K562 (cell line): ENCODE data around the gene TMEM239.

Source experiments
- ATF3 ChIP-seq, 2 experiments: fragments of 450-650 bp in 1 of 2; sonication (generic) in 1 of 2; formaldehyde crosslinking in 1 of 2; IDR thresholded peaks in 1 of 2; conservative IDR thresholded peaks in 1 of 2; 2 replicates each; pipeline versions ENCODE4 v1.6.1 to v1.8.1; 2016 to 2023; ENCODE audit warnings: mild to moderate bottlenecking in 2 of 2, moderate library complexity in 2 of 2, inconsistent platforms in 1 of 2, missing genetic modification reagents in 1 of 2
- CBFB ChIP-seq: sonication (generic); formaldehyde crosslinking; IDR thresholded peaks from 2 replicates; pipeline ENCODE4 v1.4.0; 2020; ENCODE audit warnings: mild to moderate bottlenecking, missing genetic modification reagents
- CBX1 ChIP-seq: sonication (generic); IDR thresholded peaks from 2 replicates; pipeline ENCODE4 v1.6.1; 2016; ENCODE audit warnings: antibody characterized with exemption, low read depth, mild to moderate bottlenecking
- CTCF ChIP-seq, 3 experiments: IDR thresholded peaks in 2 of 3; conservative IDR thresholded peaks in 1 of 3; 2 replicates each; pipeline ENCODE4 v1.5.1; 2011 to 2012; ENCODE audit warnings: low read length in 3 of 3, mild to moderate bottlenecking in 3 of 3, control low read depth in 2 of 3, improper control_type of control experiment in 1 of 3, inconsistent platforms in 1 of 3, low read depth in 1 of 3, mixed read lengths in 1 of 3, moderate library complexity in 1 of 3; ENCODE audit not compliant: insufficient read depth in 2 of 3
- DMBX1 ChIP-seq: fragments of 250-450 bp; sonication (Bioruptor Pico); IDR thresholded peaks from 2 replicates; pipeline ENCODE4 v1.8.0; 2022; ENCODE audit warnings: inconsistent platforms, mild to moderate bottlenecking, moderate library complexity, borderline replicate concordance
- ELF4 ChIP-seq: fragments of 450-650 bp; formaldehyde crosslinking; IDR thresholded peaks from 2 replicates; pipeline ENCODE4 v1.4.0; 2022; ENCODE audit warnings: missing genetic modification characterization
- HNRNPLL ChIP-seq: fragments of 200-400 bp; formaldehyde crosslinking; IDR thresholded peaks from 2 replicates; pipeline ENCODE4 v1.6.1; 2017; ENCODE audit warnings: low read length, low read depth, mild to moderate bottlenecking; ENCODE audit not compliant: poor library complexity, severe bottlenecking
- NFE2 ChIP-seq: IDR thresholded peaks from 2 replicates; pipeline ENCODE4 v1.6.1; 2014; ENCODE audit warnings: antibody characterized with exemption, low read depth
- NFRKB ChIP-seq: fragments of 450-650 bp; IDR thresholded peaks from 2 replicates; pipeline ENCODE4 v1.6.1; 2016; ENCODE audit warnings: low read depth
- TRIM28 ChIP-seq: fragments of 450-650 bp; IDR thresholded peaks from 2 replicates; pipeline ENCODE4 v1.6.1; 2017
- YY1 ChIP-seq, 3 experiments: IDR thresholded peaks; 2 replicates each; pipeline ENCODE4 v1.6.1; 2011; ENCODE audit warnings: low read length in 2 of 3, mild to moderate bottlenecking in 2 of 3, moderate library complexity in 2 of 3, borderline replicate concordance in 1 of 3, control low read depth in 1 of 3, low read depth in 1 of 3; ENCODE audit not compliant: insufficient read depth in 3 of 3, insufficient replicate concordance in 2 of 3, control insufficient read depth in 1 of 3, insufficient read length in 1 of 3; ENCODE audit errors: extremely low read depth in 1 of 3
- TF ChIP-seq, protein P1 (sequence below): sonication (generic); formaldehyde crosslinking; IDR thresholded peaks from 2 replicates; pipeline ENCODE4 v1.8.1; 2022; ENCODE audit warnings: missing genetic modification reagents
- TF ChIP-seq, protein P2 (sequence below): fragments of 250-450 bp; sonication (Bioruptor Pico); IDR thresholded peaks from 2 replicates; pipeline ENCODE4 v1.5.0; 2021

- no peak for TF ChIP-seq CTCF (IDR thresholded peaks at IDR 0.05 in 2 of 3, conservative IDR thresholded peaks at IDR 0.05 in 1 of 3; ENCODE audit: insufficient read depth in 2 of 3, low read depth in 1 of 3, low read length in 3 of 3)
- no peak for TF ChIP-seq CBFB (CRISPR knock-in tag)
- TF ChIP-seq HNRNPLL: no peak
- no peak for TF ChIP-seq ATF3 (IDR thresholded peaks at IDR 0.05)
- no peak for TF ChIP-seq ATF3 (CRISPR knock-in tag; conservative IDR thresholded peaks at IDR 0.05)
- TF ChIP-seq YY1 (IDR thresholded peaks at IDR 0.05; ENCODE audit: borderline replicate concordance in 1 of 3, control insufficient read depth in 1 of 3, extremely low read depth in 1 of 3, insufficient read depth in 3 of 3, insufficient read length in 1 of 3, insufficient replicate concordance in 2 of 3, low read depth in 1 of 3, low read length in 2 of 3): no peak
- no peak for TF ChIP-seq DMBX1 (CRISPR knock-in tag)
- TF ChIP-seq, protein P1, sequence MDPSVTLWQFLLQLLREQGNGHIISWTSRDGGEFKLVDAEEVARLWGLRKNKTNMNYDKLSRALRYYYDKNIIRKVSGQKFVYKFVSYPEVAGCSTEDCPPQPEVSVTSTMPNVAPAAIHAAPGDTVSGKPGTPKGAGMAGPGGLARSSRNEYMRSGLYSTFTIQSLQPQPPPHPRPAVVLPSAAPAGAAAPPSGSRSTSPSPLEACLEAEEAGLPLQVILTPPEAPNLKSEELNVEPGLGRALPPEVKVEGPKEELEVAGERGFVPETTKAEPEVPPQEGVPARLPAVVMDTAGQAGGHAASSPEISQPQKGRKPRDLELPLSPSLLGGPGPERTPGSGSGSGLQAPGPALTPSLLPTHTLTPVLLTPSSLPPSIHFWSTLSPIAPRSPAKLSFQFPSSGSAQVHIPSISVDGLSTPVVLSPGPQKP: no peak
- no peak for TF ChIP-seq TRIM28
- TF ChIP-seq, protein P2, sequence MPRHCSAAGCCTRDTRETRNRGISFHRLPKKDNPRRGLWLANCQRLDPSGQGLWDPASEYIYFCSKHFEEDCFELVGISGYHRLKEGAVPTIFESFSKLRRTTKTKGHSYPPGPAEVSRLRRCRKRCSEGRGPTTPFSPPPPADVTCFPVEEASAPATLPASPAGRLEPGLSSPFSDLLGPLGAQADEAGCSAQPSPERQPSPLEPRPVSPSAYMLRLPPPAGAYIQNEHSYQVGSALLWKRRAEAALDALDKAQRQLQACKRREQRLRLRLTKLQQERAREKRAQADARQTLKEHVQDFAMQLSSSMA: no peak
- no peak for TF ChIP-seq NFRKB
- TF ChIP-seq CBX1: no peak
- no peak for TF ChIP-seq NFE2
- no peak for TF ChIP-seq ELF4 (CRISPR knock-in tag)
These were observed 23.6 kb downstream of the TMEM239 start for GRCh38 chr20:2839732-2840137.
